Measurements from ENCODE around the gene PDE6D. TPM values are rescaled to one million over a fixed set of nuclear protein-coding genes. Genes with fewer than 3 reads are reported as not detected.

Gene PDE6D
- total and polyA plus RNA-seq, 2 experiments from 2014 or later = 35.2 to 55.6 TPM

DNA sequence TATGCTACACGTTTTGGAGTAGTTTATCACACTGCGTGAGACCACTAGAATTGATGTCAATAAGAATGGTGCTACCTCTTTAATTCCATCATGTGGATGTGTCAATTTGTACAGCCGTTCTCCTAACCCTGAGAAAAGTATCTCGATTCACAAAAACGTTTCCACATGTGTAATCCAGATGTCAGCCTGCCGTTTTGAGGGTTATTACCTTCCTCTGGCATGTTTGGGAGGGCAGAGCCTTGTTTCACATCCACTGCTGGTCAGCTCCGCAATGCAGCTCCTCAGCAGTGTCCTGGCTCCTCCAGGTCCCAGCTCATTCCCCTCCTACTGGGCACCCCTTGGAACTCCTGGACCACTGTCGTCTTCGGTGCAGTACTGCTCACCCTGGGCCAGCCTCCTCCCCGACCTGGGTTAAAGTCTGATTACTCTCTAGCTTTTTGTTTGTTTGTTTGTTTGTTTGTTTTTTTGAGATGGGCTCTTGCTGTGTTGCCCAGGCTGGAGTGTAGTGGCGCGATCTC lies 39.8 kb upstream of the PDE6D start:
- H3F3A ChIP-seq (replicated peaks; ENCODE audit: low read depth) = no peaks in the 10 kb centered on the region
- Mint-ChIP-seq H3K4me1 (no peaks in the 10 kb centered on the region), H3K27me3 (ENCODE audit: insufficient read depth, low read depth, poor library complexity) (peaks cover 2% of the 10 kb centered on the region), H3K27ac (no peak overlapping the region), H3K36me3 (ENCODE audit: low read depth) (peaks cover 5% of the 10 kb centered on the region; the same call in 1 of the 3 replicates), H3K4me3 (no peak overlapping the region), H3K9me3 (peaks cover 20% of the 10 kb centered on the region)
- TF ChIP-seq NANOG (IDR thresholded peaks at IDR 0.05; ENCODE audit: borderline replicate concordance) (no peak), ZNF114 (CRISPR knock-in tag; IDR thresholded peaks at IDR 0.05) (no peak), EZH2 (IDR thresholded peaks at IDR 0.05; ENCODE audit: low read depth, unreplicated experiment) (no peak), CREB1 (CRISPR knock-in tag; IDR thresholded peaks at IDR 0.05; ENCODE audit: low read depth) (no peak), CTCF (conservative IDR thresholded peaks at IDR 0.05; ENCODE audit: low read depth in 2 of 2) (no peak), JUNB (IDR thresholded peaks at IDR 0.05; ENCODE audit: unreplicated experiment) (no peak), ZNF331 (CRISPR knock-in tag; IDR thresholded peaks at IDR 0.05; ENCODE audit: low read depth) (no peak), EZH2phosphoT487 (IDR thresholded peaks at IDR 0.05; ENCODE audit: unreplicated experiment) (no peak), ZNF462 (CRISPR knock-in tag; IDR thresholded peaks at IDR 0.05) (no peak), POLR2AphosphoS5 (IDR thresholded peaks at IDR 0.05; ENCODE audit: low read depth) (no peak)
- TF ChIP-seq, protein P1, sequence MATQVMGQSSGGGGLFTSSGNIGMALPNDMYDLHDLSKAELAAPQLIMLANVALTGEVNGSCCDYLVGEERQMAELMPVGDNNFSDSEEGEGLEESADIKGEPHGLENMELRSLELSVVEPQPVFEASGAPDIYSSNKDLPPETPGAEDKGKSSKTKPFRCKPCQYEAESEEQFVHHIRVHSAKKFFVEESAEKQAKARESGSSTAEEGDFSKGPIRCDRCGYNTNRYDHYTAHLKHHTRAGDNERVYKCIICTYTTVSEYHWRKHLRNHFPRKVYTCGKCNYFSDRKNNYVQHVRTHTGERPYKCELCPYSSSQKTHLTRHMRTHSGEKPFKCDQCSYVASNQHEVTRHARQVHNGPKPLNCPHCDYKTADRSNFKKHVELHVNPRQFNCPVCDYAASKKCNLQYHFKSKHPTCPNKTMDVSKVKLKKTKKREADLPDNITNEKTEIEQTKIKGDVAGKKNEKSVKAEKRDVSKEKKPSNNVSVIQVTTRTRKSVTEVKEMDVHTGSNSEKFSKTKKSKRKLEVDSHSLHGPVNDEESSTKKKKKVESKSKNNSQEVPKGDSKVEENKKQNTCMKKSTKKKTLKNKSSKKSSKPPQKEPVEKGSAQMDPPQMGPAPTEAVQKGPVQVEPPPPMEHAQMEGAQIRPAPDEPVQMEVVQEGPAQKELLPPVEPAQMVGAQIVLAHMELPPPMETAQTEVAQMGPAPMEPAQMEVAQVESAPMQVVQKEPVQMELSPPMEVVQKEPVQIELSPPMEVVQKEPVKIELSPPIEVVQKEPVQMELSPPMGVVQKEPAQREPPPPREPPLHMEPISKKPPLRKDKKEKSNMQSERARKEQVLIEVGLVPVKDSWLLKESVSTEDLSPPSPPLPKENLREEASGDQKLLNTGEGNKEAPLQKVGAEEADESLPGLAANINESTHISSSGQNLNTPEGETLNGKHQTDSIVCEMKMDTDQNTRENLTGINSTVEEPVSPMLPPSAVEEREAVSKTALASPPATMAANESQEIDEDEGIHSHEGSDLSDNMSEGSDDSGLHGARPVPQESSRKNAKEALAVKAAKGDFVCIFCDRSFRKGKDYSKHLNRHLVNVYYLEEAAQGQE (IDR thresholded peaks at IDR 0.05; ENCODE audit: unreplicated experiment) = no peak
- TF ChIP-seq, protein P2, sequence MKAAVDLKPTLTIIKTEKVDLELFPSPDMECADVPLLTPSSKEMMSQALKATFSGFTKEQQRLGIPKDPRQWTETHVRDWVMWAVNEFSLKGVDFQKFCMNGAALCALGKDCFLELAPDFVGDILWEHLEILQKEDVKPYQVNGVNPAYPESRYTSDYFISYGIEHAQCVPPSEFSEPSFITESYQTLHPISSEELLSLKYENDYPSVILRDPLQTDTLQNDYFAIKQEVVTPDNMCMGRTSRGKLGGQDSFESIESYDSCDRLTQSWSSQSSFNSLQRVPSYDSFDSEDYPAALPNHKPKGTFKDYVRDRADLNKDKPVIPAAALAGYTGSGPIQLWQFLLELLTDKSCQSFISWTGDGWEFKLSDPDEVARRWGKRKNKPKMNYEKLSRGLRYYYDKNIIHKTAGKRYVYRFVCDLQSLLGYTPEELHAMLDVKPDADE (IDR thresholded peaks at IDR 0.05) = no peak
- H3K4me2 ChIP-seq = no peak overlapping the region
- no peaks in the 10 kb centered on the region for H3K79me2 ChIP-seq (replicated peaks; ENCODE audit: insufficient read depth)
- H3K4me3 ChIP-seq = no peak overlapping the region
- H3K27me3 ChIP-seq (ENCODE audit: insufficient read depth) = no peaks in the 10 kb centered on the region
- H2AFZ ChIP-seq = no peak overlapping the region
- ATAC-seq (no peak; the same call in 2 of the 3 replicates), DNase-seq (ENCODE audit: low spot score) (no peak)
- H3K9me2 ChIP-seq (ENCODE audit: insufficient read depth) = no peaks in the 10 kb centered on the region
- no peaks in the 10 kb centered on the region for H3K4me1 ChIP-seq (ENCODE audit: insufficient read depth)
- no peak overlapping the region for H3K27ac ChIP-seq (ENCODE audit: low read depth)
- no peaks in the 10 kb centered on the region for H4K20me1 ChIP-seq (replicated peaks; ENCODE audit: insufficient read depth)
- no peaks in the 10 kb centered on the region for H3K36me3 ChIP-seq (ENCODE audit: insufficient read depth)

Data from GM23338 (cell line).